Cardiac septum (tissue), 1 donor: ENCODE data around the gene NR2F2. TPM values are rescaled to one million over a fixed set of nuclear protein-coding genes. Genes with fewer than 3 reads are reported as not detected.

ENCODE experiments used
- DNase-seq: peaks from one replicate; pipeline ENCODE4 v3.0.0-alpha.2; 2020; ENCODE audit warnings: low spot score
- intact Hi-C: fragments of 100-400 bp; cut with DNase I; formaldehyde crosslinking; loops from one replicate; pipeline ENCODE4 v1.14.0; 2022
- long read RNA-seq: library from polyadenylated mRNA; unstranded; transcript quantifications from one replicate; pipeline ENCODE4 v2.0.0, GENCODE V29; 2021
- total RNA-seq: library from RNA; stranded (reverse); fragmentation: NEBNext Ultra II Directional; extraction: Animal tissue kit (Norgen Biotek cat#: 25700); gene quantifications from one replicate; pipeline ENCODE4 v1.2.1, GENCODE V29; 2021
- donor health status: DM: no; HTN: no; CAD: no.

The NR2F2 gene
- total RNA-seq, result 21.0 TPM
- long read RNA-seq, full-length matches to known transcripts, result 10 of 20 reads
- long read RNA-seq, partial matches to known transcripts, result 4 of 20 reads
- long read RNA-seq, other reads (novel, unspliced or antisense), result 6 of 20 reads

- peak; percentile 93 for DNase-seq
- intact Hi-C loops, result loop anchor here (10.0 kb wide), 1 partner anchor 726 kb away; no protein-coding TSS in a partner anchor
Observed at GRCh38 chr15:96330450-96331143, at the start of gene NR2F2. Gene NR2F2, plus strand, starts transcription at chr15:96330700. Its CDS starts 1,406 bp downstream, at chr15:96332106.

- no peak for DNase-seq
- intact Hi-C loops, result no loop called here
Observed at GRCh38 chr15:96285305-96285704, 45.2 kb upstream of the NR2F2 start.

- DNase-seq, result no peak
- intact Hi-C loops, result no loop called here
Observed at GRCh38 chr15:96285729-96286254, 44.7 kb upstream of the NR2F2 start.

- intact Hi-C loops, result no loop called here
- DNase-seq, result no peak
Observed at GRCh38 chr15:96290679-96291078, 39.8 kb upstream of the NR2F2 start.

GRCh38 chr15:96292635-96293034, 37.9 kb upstream of the NR2F2 start:
- DNase-seq, result no peak
- intact Hi-C loops, result no loop called here

- no peak for DNase-seq
- intact Hi-C loops, result no loop called here
Observed at GRCh38 chr15:96293441-96293840, 37.1 kb upstream of the NR2F2 start.

- intact Hi-C loops, result no loop called here
- DNase-seq, result no peak
Observed at GRCh38 chr15:96294766-96295165, 35.7 kb upstream of the NR2F2 start.

GRCh38 chr15:96296264-96296663, 34.2 kb upstream of the NR2F2 start:
- DNase-seq, result no peak
- intact Hi-C loops, result no loop called here

GRCh38 chr15:96297783-96298182, 32.7 kb upstream of the NR2F2 start:
- intact Hi-C loops, result no loop called here
- DNase-seq, result no peak

GRCh38 chr15:96298217-96298616, 32.3 kb upstream of the NR2F2 start:
- DNase-seq, result no peak
- intact Hi-C loops, result no loop called here

- no peak for DNase-seq
- intact Hi-C loops, result loop anchor here (10.0 kb wide), 1 partner anchor 136 kb away; no protein-coding TSS in a partner anchor
Observed at GRCh38 chr15:96300836-96301235, 29.7 kb upstream of the NR2F2 start.

GRCh38 chr15:96303503-96304056, 26.9 kb upstream of the NR2F2 start:
- DNase-seq, result no peak
- intact Hi-C loops, result loop anchor here (10.0 kb wide), 1 partner anchor 139 kb away; no protein-coding TSS in a partner anchor

- intact Hi-C loops, result loop anchor here (10.0 kb wide), 1 partner anchor 140 kb away; no protein-coding TSS in a partner anchor
- no peak for DNase-seq
Observed at GRCh38 chr15:96304839-96305238, 25.7 kb upstream of the NR2F2 start.

- intact Hi-C loops, result loop anchor here (10.0 kb wide), 1 partner anchor 142 kb away; no protein-coding TSS in a partner anchor
- no peak for DNase-seq
Observed at GRCh38 chr15:96306321-96306720, 24.2 kb upstream of the NR2F2 start.

GRCh38 chr15:96307856-96308394, 22.6 kb upstream of the NR2F2 start:
- intact Hi-C loops, result loop anchor here (10.0 kb wide), 1 partner anchor 143 kb away; no protein-coding TSS in a partner anchor

GRCh38 chr15:96309143-96309660, 21.3 kb upstream of the NR2F2 start:
- DNase-seq, result no peak
- intact Hi-C loops, result loop anchor here (10.0 kb wide), 1 partner anchor 144 kb away; no protein-coding TSS in a partner anchor

More at GRCh38 chr15:96307856-96308394, 22.6 kb upstream of the NR2F2 start:
- no peak for DNase-seq

GRCh38 chr15:96311256-96311955, 19.1 kb upstream of the NR2F2 start:
- DNase-seq, result no peak
- intact Hi-C loops, result no loop called here

GRCh38 chr15:96311956-96312294, 18.6 kb upstream of the NR2F2 start:
- no peak for DNase-seq
- intact Hi-C loops, result no loop called here

- DNase-seq, result no peak
Observed at GRCh38 chr15:96312641-96313335, 17.7 kb upstream of the NR2F2 start.

More at GRCh38 chr15:96312641-96313335, 17.7 kb upstream of the NR2F2 start:
- intact Hi-C loops, result no loop called here
